A549 treated with Hydrocortisone at 1 μM for 4 hours (cell line): ENCODE results near the gene CEACAM20. TPM values are rescaled to one million over a fixed set of nuclear protein-coding genes. Genes with fewer than 3 reads are reported as not detected.

Source experiments
- total RNA-seq: library from RNA; stranded (reverse); fragments of 200-300 nt; extraction: Qiagen RNA extraction; gene quantifications from 5 replicates; pipeline ENCODE4 v1.2.3, GENCODE V29; 2022

The CEACAM20 gene
- 0.08 to 0.10 TPM in 2 of 5 replicates, not detected in the others for total RNA-seq

GRCh38 chr19:44529536-44529935 is at the start of gene CEACAM20:
Gene CEACAM20 (minus strand): TSS chr19:44529675. CDS start chr19:44529509, 166 bp downstream.

GRCh38 chr19:44499962-44500949 is 29.2 kb downstream of the CEACAM20 start, which contains the start of gene ZNF180:
Gene ZNF180 (minus strand): TSS chr19:44500522. CDS start chr19:44497334, 3,188 bp downstream.

Other genes with a start within 250 kb of the CEACAM20 start
- gene ZNF235, start 224.7 kb downstream of the CEACAM20 start, total RNA-seq, result 2.8 to 4.5 TPM (median 3.1 TPM) in 5 replicates
- 1.6 to 2.6 TPM (median 2.1 TPM) in 5 replicates for gene ZNF112, start 173.0 kb downstream of the CEACAM20 start, total RNA-seq
- 2.0 to 3.2 TPM (median 2.3 TPM) in 5 replicates for gene ZNF285, start 128.1 kb downstream of the CEACAM20 start, total RNA-seq
- 2.3 to 3.1 TPM (median 2.8 TPM) in 5 replicates for gene ZNF229, start 81.2 kb downstream of the CEACAM20 start, total RNA-seq
- gene ZNF180, start 29.2 kb downstream of the CEACAM20 start, total RNA-seq, result 7.1 to 9.1 TPM (median 7.9 TPM) in 5 replicates
- gene IGSF23, start 83.9 kb upstream of the CEACAM20 start, total RNA-seq, result 0.15 to 0.84 TPM (median 0.66 TPM) in 5 replicates
- 100 to 124 TPM (median 118 TPM) in 5 replicates for gene PVR, start 114.2 kb upstream of the CEACAM20 start, total RNA-seq
- gene CEACAM19, start 141.8 kb upstream of the CEACAM20 start, total RNA-seq, result 8.8 to 10.3 TPM (median 9.3 TPM) in 5 replicates
- 0.08 to 0.12 TPM (median 0.08 TPM) in 4 of 5 replicates, not detected in the other for gene CEACAM16, start 169.5 kb upstream of the CEACAM20 start, total RNA-seq
- gene BCL3, start 219.0 kb upstream of the CEACAM20 start, total RNA-seq, result 36.7 to 63.9 TPM (median 55.2 TPM) in 5 replicates
- not detected in 5 replicates for gene CBLC, start 248.2 kb upstream of the CEACAM20 start, total RNA-seq